Choroid plexus epithelial cell (primary cell): ENCODE measurements around the gene EXD3.

Source experiments
- DNase-seq: peaks from one replicate; pipeline ENCODE4 v3.0.0-alpha.2; 2010; ENCODE audit warnings: low read depth
- H3K4me3 ChIP-seq: 2 replicates; pipeline ENCODE4 v1.5.1; 2011; ENCODE audit warnings: low read depth, mild to moderate bottlenecking, control low read depth, low read length, moderate library complexity
- TF ChIP-seq, protein P1 (sequence below): conservative IDR thresholded peaks from 2 replicates; pipeline ENCODE4 v1.5.1; 2011; ENCODE audit warnings: low read depth, mild to moderate bottlenecking, control low read depth, inconsistent platforms, low read length, moderate library complexity

EXD3 gene

GRCh38 chr9:137369061-137369787 is 53.7 kb downstream of the EXD3 start:
- no peak overlapping the region for H3K4me3 ChIP-seq
- DNase-seq = no peak
- TF ChIP-seq, protein P1, sequence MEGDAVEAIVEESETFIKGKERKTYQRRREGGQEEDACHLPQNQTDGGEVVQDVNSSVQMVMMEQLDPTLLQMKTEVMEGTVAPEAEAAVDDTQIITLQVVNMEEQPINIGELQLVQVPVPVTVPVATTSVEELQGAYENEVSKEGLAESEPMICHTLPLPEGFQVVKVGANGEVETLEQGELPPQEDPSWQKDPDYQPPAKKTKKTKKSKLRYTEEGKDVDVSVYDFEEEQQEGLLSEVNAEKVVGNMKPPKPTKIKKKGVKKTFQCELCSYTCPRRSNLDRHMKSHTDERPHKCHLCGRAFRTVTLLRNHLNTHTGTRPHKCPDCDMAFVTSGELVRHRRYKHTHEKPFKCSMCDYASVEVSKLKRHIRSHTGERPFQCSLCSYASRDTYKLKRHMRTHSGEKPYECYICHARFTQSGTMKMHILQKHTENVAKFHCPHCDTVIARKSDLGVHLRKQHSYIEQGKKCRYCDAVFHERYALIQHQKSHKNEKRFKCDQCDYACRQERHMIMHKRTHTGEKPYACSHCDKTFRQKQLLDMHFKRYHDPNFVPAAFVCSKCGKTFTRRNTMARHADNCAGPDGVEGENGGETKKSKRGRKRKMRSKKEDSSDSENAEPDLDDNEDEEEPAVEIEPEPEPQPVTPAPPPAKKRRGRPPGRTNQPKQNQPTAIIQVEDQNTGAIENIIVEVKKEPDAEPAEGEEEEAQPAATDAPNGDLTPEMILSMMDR = no peak

GRCh38 chr9:137368431-137369035 is 54.4 kb downstream of the EXD3 start:
- H3K4me3 ChIP-seq = no peak overlapping the region
- TF ChIP-seq, protein P1 = no peak
- no peak for DNase-seq

DNA sequence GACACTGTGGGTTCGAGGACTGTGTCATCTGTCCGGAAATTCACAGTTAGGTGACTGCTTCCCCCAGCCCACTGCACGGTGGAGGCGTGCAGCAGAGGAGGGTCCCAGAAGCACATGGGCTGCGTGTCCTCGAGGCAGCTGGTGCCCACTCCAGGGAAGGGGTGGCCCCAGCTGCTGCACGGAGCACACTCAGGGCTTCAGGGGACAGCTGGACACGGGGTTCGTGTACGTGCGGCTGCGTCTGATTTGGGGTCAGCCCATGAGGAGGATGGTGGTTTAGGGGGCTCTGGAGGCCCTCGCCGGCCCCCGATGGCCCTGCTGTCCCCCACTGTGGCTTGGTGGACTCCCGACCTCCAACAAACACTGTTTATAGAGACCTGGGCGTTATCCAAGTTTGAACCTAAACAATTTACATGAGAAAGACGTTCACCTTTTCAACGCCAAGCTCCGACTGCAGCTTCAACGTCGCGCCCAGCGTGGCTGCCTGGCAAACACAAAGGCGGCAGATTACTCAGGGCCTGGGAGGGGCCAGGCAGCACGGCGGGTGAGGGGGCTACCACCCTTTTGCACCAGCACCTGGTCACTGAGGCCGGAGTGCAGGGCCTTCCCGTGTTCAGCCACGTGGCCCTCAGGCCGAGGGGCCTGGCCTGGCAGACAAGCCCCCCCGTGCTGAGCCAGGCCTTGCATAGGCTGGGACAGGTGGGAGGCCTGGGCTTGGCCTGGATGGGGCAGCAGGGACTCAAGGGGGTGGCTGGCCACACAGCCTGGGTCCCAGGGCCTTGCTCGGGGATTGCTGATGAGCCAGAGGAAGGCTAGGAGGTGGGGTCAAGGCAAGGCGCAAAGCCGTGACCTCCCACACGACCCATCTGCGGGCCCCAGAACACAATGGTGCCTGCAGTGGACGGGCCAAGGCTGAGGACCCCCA is 55.2 kb downstream of the EXD3 start:
- H3K4me3 ChIP-seq = no peak overlapping the region
- no peak for DNase-seq
- TF ChIP-seq, protein P1 = no peak

- TF ChIP-seq, protein P1 = no peak
- DNase-seq = no peak
- no peak overlapping the region for H3K4me3 ChIP-seq
Observed at GRCh38 chr9:137366891-137367381, 56.0 kb downstream of the EXD3 start.

DNA sequence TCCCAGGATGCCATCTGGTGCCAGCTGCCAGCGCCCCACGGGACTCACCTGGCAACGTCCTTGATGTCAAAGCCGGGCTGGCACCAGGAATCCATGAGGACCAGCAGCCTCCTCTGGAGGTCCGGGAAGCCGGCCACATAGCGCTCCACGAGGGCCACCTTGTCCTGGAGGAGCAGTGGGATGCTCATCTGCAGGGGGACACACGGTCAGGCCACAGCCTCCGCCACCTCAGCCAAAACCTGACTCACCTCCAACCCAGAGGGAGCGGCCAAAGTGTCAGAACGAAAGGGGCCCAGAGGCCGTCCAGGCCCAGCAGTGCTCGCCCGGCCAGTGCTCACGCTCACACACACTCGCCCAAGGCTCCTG is 56.5 kb downstream of the EXD3 start:
- TF ChIP-seq, protein P1 = no peak
- H3K4me3 ChIP-seq = no peak overlapping the region
- DNase-seq = no peak

DNA sequence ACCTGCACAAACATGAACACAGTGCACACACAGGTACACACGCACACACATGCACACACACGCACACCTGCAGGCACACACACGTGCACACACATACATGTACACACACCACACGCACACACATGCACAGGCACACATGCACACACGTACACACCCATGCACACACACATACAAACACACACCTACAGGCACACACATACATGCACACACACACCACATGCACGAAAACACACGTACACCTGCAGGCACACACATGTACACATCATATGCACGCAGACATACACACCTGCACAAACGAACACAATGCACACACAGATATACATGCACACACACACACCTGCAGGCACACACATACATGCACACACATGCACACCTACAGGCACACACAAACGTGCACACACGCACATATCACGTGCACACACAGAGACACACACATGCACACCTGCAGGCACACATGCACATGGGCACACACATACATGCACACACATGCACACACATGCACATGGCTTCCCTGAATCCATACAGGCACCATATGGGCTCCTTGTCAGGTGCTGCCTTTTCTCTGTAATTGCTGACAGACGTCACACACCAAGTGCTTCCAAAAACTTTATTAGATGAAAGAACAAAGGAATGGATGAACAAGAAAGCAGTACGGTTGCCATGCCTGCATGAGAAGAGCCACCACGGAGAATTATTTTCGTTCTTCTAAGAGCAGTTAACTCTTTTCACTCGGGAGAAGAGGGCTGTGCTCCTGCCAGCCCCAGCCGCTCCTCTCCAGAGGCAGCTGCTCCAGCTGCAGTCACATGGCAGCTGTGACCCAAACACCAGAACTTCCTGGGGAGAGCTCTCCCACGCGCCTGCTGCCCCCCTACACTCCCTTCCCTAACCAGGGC is 57.2 kb downstream of the EXD3 start:
- H3K4me3 ChIP-seq = no peak overlapping the region
- TF ChIP-seq, protein P1 = no peak
- DNase-seq = no peak
